Stimulated activated CD4-positive, alpha-beta T cell treated with anti-CD3 and anti-CD28 coated beads, Interleukin-4, amount 100 ng/mL, for 24 hours (primary cell): ENCODE results near the gene SELL.
A peak's percentile ranks its signal among the peaks of the same experiment; 100 is the strongest.
"Not testable (repeated sequence)": the region's sequence is repeated elsewhere in the genome, so short reads cannot be mapped to it uniquely, and the experiment has no call there.

ENCODE experiments used
- DNase-seq: peaks from one replicate; pipeline ENCODE4 v3.0.0-alpha.2; 2020

The SELL gene

DNA sequence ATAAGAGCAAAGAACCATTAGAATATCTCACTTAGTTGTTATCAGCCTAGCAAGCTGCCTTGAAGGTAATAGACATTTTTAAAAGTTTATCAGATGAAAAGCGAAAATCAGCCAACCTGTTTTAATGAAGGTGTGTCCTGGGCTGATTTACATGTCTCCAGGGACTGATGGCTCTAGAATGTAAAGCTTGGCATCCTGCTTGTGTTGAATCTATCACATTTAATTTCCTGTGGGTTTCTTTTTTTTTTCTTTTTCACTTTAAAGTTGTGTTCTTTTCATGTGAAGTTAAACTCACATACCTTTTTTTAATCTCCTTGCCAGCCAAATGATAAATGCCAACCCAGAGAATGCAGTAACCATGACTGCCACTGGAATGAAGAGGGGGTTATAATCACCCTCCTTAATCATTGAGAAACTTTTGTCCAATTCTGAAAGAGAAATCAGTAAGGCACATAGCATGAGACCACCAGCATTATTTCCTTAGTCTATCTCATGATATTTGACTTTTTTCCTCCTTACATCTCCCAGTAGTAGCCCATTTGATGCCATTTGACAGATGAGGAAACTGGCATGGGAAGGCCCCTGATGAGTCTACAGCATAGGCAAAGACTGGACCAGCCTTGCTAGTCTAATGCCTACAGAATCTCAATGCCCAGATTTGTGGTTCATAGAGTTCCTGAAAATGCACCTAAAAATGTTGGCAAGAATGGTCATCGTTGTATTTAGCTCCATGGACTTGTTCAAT is 10.0 kb downstream of the SELL start:
- DNase-seq, result no peak

DNA sequence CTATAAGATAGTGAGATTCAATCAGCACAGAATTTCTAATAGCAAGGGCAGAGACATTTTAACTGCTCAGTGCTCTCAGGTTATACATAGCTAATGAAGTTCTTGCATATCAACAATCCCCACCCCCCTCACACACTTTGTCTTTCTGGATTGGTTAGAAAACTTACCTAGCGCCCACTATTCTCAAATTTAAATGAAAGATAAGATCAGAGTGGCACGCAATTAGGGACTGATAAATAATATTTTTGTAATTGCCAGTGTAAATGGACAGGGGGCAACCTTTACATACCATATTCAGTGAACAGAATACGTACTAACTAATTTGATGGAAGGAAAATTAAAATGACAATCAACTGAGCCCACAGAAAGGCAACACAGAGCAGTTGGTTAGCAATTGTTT is 11.7 kb downstream of the SELL start:
- DNase-seq, result no peak

DNA sequence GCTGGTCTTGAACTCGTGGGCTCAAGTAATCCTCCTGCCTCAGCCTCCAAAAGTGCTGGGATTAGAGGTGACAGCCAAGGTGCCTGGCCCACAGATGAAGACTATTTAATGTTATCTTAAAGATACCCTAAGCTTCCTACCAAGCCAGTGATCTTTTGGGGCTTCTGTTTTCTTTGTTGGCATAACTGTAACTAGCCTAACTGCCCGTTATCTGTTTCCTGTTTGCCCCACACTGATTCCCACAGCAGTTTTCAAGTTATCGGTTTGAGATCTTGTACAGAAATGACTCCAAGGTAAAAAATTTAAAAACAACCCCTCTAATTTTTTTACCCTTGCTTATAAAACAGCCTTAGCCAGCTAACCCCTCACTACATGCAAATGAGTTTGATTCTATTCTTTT is 12.4 kb downstream of the SELL start:
- no peak for DNase-seq

DNA sequence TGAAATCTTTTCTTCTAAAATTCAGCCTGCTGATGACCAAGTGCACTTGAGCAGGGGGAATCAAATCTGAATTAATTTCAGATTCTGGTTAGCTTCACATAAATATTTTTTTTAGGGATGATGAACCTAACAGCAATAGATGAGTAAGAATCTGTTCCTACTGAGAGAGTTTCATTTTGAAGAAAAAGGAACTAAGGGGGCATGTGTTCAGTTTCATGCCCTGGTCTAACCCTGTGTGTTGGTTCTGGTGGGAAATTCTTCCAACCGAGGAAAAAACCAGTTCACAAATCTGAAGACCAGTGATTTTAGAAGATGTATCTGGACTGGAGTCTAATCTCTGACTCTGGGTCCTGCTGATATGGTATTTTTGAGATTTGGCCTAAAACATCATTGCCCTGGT is 13.7 kb downstream of the SELL start:
- DNase-seq, result no peak

DNA sequence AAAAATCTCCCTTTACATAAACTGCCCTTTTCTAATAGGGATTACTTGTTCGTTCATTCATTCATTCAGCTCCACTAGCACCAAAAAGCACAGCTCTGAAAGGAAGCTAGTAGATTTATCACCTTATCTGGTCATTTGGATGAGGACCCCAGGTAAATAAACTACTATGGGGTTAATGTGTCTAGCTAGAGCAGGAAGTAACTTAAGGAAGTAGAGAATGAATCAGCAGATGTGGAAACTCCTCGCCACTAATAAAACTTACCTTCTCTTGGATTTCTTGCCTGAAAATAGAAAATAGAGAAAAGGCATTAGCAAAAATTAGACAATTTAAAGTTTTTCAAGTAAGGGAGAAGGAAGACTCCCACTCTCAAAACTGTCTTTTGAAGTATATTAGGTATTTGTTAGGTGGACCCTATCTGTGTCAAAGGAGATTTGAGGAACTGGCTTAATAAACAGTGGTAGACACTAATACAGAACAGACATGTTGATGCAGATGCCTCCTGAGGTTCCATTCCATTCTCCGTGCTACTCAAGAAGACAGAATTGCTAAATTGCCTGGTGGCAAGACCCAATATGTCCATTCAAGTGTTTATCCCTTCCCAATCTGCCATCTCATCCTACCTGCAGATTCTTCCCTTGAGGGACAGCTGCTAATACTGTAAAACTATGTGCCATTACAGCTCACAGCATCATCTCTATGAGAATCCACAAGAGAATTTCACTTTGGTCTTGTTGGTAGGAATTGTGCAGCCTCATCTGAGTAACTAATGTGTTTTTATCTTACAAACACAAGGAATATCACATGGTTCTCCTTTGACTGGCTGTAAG is 14.9 kb downstream of the SELL start:
- no peak for DNase-seq

DNA sequence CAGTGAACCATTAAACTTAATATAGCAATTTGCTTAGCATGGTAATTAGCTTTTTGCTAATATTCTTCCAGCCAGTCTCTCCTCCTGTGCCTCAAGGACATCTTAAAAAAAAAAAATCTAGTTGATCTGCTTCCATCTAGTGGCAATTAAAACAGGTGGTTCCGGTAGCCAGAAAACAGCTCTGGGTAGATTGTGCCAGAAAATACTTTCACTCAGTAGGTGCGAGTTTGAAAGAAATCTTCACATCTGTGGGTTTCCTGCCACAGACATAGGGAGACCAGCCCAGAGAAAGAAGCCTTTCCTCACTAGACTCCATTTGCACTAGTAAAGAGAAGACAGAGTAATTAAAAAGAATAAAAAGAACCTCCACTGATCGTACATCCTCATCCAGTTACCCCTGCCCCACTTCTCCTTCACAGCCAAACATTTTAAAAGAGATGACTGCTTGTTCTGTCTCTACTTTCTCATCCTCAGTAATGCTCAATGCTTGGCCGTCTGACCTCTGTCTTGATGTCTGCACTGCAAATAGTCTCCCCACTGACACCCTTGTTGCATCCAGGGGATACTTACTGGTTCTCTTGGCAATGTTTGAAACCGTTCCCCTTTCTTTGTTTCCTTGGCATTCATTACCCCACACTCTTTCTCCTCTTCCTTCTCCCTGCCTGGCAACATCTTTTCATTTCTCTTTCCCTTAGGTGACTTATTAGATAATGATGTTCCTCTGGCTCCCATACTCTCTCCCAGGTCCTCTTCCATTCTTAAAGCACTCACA is 16.9 kb downstream of the SELL start:
- DNase-seq, result peak; percentile 37

DNA sequence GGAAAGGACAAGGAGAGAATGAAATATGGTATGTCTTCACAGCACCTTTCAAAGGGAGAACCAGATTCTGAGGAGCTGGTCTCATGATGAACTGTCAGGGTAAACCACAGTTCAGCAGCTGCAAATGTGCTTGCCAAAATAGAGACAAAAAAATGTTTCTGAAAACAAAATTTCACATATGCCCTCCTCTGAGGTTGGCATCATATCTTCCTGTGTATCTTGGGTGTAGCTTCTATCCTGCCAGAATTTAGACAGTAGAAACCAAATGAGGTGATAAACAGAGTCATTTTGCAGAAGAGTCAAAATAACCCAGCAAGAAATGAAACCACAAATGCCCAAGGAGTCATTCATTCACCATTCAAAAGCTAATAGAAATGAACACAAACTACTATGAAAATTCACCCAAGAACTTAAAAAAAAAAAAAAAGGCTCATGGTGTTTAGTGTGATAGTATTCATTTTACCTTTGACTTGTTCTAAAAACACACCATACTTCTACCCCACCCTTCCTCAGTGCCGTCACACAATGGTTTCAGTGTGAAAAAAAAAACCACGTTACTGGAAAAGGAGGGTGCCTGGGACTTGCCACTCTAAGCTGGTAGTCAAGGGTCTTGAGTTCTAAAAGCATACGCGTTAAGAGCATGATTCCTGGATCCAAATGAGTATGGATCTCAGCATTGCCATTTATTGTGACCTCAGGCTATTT is 18.5 kb downstream of the SELL start:
- peak; percentile 42 for DNase-seq

DNA sequence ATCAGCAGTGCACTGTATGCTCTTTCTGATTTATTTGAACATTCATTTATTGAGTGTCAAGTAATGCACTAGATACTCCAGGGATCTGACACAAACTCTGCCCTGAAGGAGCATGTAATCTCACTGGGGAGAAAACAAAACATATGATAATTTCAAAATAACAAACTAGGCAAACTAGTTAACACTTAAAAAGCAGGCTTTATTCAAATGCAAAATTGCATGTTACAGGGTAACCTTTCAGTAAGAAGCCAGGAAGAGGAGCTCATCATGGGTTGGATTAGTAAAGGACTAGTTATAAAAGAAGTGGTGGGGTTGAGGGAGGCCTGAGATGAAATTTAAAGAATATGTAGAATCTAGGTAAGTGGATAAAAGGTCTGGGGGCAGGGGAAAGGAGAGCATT is 20.9 kb downstream of the SELL start:
- DNase-seq, result no peak

DNA sequence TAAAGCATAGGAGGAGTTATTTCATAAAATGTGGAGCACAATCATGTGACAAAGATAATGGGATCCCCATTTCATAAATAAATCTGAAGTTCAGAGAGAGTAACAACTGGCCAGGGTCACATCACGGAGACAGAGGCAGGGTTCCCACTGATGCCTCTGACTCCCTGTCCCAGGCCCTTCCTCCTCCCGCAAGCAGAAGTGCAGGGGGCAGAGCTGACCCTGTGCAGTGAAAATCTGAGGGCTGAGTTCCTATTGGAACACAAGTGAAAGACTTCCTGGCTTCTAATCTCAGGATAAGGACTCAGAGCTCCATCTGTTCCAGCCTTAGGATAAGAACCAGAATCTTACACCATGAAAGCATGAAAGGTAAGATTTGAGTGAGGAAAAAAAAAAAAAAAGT is 22.0 kb downstream of the SELL start:
- no peak for DNase-seq

DNA sequence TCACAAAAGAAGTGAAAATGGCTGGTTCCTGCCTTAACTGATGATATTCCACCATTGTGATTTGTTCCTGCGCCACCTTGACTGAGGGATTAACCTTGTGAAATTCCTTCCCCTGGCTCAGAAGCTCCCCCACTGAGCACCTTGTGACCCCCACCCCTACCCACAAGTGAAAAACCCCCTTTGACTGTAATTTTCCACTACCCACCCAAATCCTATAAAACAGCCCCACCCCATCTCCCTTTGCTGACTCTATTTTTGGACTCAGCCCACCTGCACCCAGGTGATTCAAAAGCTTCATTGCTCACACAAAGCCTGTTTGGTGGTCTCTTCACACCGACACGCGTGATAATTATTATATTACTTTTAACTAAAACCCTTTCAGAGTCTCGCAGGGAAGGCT is 23.0 kb downstream of the SELL start:
- not testable (repeated sequence) for DNase-seq

DNA sequence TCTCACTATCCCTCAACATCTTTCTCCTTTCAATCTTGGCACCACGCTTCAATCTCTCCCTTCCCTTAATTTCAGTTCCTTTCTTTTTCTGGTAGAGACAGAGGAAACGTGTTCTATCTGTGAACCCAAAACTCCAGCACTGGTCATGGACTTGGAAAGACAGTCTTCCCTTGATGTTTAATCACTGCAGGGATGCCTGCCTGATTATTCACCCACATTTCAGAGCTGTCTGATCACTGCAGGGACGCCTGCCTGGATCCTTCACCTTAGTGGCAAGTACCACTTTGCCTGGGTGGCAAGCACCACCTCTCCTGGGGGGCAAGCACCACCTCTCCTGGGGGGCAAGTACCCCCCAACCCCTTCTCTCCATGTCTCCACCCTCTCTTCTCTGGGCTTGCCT is 27.8 kb downstream of the SELL start:
- DNase-seq, result no peak

DNA sequence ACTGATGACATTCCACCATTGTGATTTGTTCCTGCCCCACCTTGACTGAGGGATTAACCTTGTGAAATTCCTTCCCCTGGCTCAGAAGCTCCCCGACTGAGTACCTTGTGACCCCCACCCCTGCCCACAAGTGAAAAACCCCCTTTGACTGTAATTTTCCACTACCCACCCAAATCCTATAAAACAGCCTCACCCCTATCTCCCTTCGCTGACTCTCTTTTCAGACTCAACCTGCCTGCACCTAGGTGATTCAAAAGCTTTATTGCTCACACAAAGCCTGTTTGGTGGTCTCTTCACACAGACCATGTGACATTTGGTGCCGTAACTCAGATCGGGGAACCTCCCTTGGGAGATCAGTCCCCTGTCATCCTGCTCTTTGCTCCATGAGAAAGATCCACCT is 28.3 kb downstream of the SELL start:
- DNase-seq, result not testable (repeated sequence)

DNA sequence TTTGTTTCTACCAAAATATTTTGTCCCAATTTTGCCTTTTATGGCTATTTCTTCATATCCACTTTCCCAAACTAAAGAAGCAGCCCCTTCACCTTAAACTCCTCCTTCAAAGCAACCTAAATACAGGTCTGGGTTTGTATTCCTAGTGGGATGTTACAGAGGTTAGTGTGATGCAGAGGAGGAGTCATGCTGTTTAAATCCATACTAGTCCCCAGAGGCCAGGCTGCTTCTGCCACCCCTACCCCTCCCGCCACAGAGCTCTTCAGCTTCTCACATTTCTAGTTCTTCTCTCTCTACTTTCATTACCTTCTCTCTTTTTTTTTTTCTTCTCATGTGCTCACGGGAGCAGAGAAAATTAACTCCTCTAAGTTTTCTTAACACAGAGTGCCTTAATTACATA is 29.3 kb downstream of the SELL start:
- DNase-seq, result no peak

DNA sequence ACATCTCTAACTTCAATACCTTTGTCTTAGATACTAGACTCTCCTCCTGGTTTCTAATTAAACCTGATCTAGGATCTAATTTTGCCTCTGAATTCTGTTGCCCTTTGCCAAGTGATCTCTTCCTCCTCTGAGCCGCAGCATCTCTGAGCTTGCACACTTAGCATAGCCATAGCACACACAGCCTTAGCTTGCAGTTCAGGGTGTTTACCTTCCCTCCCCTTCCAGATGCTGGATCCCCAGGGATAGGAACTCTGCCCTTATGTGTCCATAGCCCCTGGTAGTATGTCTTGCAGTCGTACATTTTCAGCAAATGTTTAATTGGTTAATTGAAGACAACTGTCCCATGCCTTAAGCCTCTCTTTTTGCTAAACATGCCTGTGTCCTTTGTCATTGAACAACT is 30.3 kb downstream of the SELL start:
- DNase-seq, result no peak

DNA sequence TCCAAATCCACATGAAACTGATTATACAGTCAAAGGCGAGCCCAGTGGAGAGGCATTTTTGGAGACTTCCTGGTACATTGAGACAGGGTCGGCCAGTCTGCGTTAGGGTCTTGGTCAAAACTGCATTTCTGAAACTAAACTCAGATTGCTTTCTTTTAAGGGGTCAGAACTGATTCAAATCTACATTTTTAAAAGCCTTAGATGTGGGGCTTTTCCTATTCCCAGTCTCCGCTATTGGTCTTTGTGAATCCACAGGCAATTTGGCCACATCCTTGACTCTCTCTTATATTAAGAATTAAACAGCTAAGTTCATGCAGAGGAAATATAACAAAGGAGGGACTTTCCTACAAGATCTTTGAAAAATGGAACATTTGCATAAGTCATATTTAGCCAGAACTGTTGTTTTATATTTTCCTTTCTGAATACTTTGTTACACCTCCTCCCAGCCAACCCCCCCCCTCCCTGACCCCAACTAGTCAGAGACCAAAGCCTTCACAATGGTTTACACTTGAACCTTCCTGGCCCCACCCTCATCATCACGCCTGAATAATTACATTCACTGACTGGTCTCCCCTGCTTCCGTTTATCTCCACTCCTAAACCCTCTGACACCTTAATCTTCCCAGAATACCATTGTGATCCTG is 30.9 kb downstream of the SELL start:
- peak; percentile 71 for DNase-seq

DNA sequence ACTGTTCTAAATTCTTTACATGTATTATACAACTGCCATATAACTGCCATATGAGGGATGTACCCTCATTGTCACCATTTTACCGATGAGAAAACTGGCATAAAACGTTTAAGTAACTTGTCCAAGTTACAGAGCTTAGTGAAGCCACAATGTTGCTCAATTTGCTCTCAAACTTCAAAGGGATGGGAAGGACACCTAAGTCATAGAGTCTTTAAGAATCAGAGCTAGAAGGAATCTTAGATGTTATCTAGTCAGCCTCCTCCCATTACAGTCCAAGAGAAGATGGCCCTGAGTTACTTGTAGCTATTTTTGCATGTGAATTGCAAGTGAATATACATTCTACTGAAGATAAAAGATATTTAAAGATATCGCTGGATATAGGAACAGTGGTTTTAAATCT is 31.7 kb downstream of the SELL start:
- no peak for DNase-seq

DNA sequence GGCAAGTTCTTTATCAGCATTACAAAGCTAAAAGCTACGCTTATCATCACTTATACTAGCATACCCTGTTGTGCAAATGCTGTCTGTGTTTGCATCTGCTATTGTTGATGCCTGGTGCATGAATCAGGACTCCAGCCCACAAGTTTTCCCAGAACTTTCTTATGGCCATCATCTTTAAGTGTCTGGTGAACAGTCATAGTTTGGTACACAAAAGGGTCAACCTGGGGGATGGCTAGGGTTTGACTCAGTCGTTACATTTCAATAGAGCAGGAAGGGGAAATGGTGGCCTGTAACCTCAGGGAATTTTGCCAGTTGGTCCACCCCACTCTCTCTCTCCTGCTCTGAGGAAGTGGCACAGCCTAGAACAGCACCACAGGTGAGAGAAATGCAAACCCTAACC is 35.4 kb downstream of the SELL start:
- DNase-seq, result no peak

DNA sequence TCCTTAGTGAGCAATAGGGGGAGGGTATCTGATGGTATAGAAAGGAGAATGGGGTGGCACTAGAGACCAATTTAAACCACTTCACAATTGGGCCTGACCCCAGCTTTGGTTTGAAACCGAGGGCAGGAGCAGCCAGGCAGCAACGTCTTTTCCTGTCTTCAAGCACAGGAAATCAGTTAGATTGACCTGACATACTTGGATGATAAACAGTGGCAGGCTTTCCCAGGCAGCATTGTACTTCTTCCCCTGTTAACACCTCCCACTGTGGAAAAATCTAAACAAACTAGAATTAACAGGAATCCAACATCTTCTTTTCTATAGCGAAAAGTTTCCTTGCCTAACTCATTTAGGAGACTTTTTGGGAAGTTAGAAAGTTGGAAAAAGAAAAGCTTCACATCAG is 40.6 kb downstream of the SELL start:
- no peak for DNase-seq

DNA sequence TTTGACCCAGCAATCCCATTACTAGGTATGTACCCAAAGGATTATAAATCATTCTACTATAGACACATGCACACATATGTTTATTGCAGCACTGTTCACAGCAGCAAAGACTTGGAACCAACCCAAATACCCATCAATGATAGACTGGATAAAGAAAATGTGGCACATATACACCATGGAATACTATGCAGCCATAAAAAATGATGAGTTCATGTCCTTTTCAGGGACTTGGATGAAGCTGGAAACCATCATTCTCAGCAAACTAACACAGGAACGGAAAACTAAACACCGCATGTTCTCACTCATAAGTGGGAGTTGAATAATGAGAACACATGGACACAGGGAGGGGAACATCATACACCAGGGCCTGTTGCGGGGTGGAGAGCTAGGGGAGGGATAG is 41.2 kb downstream of the SELL start:
- not testable (repeated sequence) for DNase-seq

DNA sequence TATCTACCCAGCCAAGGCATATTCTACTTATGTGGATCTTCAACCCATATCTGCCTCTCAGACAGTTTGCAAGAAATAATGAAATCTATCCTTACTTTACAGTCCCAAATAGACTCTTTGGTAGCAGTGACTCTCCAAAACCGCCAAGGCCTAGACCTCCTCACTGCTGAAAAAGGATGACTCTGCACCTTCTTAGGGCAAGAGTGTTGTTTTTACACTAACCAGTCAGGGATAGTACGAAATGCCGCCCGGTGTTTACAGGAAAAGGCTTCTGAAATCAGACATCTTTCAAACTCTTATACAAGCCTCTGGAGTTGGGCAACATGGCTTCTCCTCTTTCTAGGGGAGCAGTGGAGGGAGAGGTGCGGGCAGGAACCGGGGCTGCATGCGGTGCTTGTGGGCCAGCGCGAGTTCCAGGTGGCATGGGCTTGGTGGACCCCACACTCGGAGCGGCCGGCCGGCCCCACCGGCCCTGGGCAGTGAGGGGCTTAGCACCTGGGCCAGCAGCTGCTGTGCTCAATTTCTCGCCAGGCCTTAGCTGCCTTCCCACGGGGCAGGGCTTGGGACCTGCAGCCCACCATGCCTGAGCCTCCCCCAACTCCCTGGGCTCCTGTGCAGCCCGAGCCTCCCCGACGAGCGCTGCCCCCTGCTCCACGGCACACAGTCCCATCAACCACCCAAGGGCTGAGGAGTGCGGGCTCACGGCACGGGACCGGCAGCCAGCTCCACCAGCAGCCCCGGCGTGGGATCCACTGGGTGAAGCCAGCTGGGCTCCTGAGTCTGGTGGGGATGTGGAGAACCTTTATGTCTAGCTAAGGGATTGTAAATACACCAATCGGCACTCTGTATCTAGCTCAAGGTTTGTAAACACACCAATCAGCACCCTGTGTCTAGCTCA is 43.5 kb downstream of the SELL start:
- peak; percentile 38 for DNase-seq

DNA sequence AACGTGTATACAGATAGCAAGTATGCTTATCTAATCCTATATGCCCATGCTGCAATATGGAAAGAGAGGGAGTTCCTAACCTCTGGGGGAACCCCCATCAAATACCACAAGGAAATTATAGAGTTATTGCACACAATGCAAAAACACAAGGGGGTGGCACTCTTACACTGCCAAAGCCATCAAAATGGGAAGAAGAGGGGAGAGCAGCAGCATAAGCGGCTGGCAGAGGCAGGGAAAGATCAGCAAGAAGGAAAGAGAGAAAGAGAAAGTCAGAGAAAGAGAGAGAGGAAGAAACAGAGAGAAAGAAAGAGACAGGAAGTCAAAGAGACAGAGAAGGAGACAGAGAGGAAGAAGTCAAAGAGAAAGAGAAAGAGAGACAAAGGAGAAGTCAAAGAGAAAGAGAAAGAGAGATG is 44.2 kb downstream of the SELL start:
- DNase-seq, result not testable (repeated sequence)
